NOMO-1 treated with dmso at 0.1 percent for 144 hours (cell line): ENCODE measurements around the gene TFPI2.

Experiments
- DNase-seq: peaks from one replicate; lab custom pipeline; 2025; ENCODE audit not compliant: unreplicated experiment; lab: John Stamatoyannopoulos, UW

The TFPI2 gene

GRCh38 chr7:93910076-93910994 lies 19.8 kb upstream of the TFPI2 start:
- DNase-seq: no peak

GRCh38 chr7:93906267-93906666 lies 15.7 kb upstream of the TFPI2 start, which contains the start of gene GNGT1:
Gene GNGT1 (plus strand): TSS chr7:93906567. CDS start chr7:93906747, 180 bp downstream.
- DNase-seq: no peak

DNA sequence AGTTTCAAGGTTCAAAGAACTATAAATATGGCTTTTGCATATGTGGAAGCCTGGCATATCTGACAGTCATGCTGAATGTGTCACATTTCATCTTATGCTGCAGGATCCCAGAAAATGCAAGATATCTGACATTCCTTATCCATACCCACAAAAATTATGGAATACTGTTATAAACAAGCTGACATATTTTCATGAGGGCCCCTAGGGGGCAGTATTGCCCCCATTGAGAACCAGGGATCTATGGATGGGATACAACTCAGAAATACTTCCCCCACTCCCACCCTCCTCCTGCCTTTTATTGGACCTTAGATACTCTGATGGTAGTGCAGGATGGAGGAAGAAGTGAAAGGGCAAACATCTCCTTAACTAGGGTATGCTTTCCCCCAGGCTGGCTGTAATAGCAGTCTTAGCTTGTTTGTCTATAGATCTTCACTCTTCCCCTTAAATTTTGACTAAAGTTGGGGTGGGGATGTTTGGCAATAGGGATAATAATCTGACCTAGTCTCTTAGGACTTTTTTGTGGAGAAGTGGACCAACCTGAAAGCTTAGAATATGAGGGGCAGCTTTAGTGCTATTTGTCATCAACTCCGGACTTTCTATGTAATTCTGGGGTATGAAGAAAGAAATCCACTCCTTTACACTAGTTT lies 12.3 kb upstream of the TFPI2 start:
- DNase-seq: peak; percentile 41

DNA sequence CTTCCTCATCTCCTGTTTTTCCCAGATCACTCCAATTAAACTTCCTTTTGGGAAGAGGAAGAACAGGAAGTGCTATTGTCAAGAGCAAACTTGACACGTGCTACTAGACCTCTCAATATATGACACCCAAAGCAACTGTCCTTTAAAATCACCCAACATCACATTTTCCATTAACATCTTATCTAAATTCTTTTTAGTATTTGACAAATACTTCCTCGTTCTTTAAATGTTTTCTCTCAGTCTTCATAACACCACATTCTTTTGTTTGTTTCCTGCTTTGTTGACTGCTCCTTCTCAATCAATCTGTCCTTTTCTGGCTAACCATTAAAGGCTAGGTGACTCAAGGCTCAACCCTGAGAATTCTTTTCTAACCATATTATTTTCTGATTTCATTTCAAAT lies 7.1 kb upstream of the TFPI2 start:
- DNase-seq: no peak

DNA sequence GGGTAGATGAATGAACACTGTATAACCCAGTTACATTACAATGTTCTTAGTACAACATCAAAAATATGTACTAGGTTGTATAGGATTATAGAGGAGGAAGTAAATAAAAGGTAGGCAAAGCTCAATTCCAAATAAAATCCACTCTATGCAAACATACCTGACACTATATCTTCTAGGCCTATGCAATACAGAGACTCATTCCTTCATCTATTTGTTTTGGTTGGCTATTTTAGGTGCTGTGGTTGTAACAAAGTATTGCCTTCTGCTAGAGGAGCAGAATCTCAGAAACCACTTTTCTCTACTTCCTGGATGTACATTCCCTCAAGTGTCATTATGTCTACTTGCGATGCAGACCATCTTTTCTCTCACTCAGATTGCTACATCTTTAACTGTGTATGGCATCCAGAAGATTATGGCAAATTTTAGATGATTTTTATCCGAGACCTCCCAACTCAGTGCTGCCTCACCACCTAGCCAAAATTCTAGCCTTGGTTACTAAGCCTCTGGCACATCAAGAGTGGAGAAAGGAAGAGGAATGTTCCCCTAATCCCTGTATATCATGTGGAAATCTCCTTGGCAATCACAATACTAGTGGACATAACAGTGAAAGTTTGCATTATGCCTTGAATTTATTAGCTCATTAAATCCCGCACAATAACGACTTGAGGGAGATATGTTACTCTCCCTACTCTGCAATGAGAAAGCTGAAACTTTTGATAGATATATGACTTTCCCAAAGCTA lies 5.5 kb upstream of the TFPI2 start:
- DNase-seq: no peak

GRCh38 chr7:93894966-93895640 lies 4.5 kb upstream of the TFPI2 start:
- no peak for DNase-seq

DNA sequence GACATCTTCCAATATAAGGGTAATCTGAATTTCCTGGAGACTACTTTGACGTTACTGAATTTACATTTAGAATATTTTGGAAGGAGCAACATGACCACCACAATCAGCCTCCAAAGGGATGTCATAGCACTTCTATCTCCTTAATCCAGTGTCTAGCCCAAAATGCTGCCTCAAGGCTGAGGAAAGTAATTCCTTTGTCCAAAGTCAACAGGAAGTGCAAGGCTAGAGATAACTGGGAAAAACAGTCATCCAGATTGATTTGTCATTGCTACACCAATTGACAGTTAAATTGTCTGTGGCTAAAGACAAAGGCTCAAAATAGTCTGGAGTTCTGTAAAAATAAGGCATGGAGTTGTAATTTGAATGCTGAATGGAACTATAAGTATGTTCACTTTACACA lies 3.9 kb upstream of the TFPI2 start:
- no peak for DNase-seq

- no peak for DNase-seq
Measured at GRCh38 chr7:93890041-93890463, 501 bp downstream of the TFPI2 start.

GRCh38 chr7:93889261-93889660 lies 1.3 kb downstream of the TFPI2 start:
- DNase-seq: no peak

GRCh38 chr7:93884541-93884940 lies 6.0 kb downstream of the TFPI2 start:
- DNase-seq: no peak

- no peak for DNase-seq
Measured at GRCh38 chr7:93883917-93884345, 6.6 kb downstream of the TFPI2 start.

DNA sequence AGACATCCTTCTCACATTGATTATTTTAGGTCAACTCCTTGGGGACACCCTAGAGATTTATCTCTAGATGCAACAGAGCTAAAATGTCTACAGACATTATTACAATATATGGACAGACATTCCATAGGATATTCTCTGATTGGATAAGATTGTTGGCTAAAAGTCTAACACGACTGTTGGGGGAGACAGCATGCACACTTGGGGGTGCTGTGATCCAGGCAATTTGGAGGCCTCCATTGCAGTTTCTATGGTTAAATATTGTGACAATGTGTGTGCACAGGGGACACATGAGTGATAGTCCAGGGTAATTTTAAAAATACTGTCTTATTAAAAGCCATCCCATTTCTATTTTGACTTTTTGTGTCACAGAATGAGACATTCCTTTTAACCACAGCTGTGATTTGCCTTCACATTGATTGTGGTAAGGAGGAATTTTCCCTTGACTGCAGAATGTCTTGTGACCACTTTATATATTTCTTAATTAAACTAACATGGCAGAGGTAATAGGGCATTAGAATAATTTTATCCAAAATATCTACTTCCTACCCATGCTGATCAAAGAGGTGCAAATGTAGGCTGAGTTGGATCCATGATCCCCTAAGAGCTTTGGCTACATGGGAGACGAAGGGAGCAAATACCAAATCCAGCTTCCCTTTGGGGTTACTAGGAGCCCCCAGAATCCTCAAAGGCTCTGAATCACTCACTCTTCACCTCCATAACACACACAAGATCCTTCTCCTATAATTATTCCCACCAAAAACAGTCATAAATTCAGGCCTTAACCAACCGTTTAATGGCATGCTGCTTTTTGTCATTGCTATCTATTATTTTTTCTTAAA lies 7.3 kb downstream of the TFPI2 start:
- no peak for DNase-seq

- no peak for DNase-seq
Measured at GRCh38 chr7:93882468-93882867, 8.1 kb downstream of the TFPI2 start.

- DNase-seq: no peak
Measured at GRCh38 chr7:93879356-93879755, 11.2 kb downstream of the TFPI2 start.

DNA sequence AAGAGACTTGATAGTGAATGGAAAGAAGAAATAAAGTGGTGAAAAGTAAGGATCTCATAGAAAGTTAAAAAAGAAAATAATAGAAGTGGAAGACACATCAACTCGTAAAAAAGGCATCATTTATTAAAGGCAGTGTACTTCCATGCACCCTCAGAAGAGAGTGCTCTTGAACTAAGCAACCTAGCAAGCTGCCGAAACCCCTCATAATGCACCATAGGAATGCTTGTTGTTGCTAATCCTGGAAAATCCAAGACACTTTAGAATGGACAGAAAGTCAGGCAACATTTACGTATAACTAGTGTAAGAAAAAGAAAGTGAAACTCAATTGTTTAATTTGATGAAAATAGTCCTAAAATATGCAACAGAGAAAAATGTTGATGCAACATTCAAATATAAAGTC lies 12.8 kb downstream of the TFPI2 start:
- DNase-seq: no peak

- no peak for DNase-seq
Measured at GRCh38 chr7:93873998-93874574, 16.5 kb downstream of the TFPI2 start.

- DNase-seq: no peak
Measured at GRCh38 chr7:93866886-93867285, 23.7 kb downstream of the TFPI2 start.

DNA sequence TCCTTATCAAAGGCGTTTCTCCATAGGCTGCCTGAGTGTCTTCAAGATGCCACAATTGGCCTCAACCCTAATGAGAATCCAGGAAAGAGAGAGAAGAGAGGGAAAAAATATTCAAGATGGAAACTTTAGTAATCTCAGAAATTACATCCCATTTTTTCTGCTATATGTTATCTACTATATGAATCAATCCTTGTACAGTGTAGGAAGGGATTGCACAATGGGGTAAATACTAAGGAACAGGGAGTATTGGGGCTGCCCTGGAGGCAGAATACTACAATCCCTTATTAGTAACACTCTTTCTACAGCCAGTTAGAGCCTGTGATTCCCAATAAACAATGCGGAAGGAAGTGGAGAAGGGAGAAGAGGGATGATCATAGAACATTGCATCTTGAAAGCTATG lies 27.9 kb downstream of the TFPI2 start:
- DNase-seq: no peak

DNA sequence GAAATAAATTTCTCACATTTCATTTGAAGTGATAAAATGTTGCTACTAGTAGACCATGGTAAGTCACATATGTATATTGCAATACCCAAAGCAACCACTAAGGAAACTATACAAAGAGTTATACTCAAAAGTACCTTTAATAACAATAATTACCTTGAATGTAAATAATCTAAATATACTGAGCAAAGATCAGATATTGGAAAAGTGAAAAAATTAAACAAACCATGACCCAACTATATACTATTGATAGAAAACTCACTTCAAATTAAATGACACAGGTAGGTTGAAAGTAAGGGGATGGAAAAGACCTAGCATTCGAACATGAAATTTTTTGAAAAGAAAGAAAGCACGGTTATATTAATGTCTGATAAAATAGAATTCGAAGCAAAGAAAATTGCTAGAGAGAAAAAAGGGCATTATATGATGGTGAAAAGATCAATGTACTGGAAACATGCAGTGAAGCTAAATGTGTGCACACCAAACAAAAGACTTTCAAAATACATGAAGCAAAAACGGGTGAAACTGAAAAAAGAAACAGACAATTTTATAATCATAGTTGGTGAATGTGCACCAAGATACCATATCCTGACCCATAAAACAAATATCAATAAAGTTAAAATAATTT lies 29.1 kb downstream of the TFPI2 start:
- DNase-seq: no peak
